Skeletal muscle satellite cell (primary cell): Measurements from ENCODE around the gene CPEB4. TPM values are rescaled to one million over a fixed set of nuclear protein-coding genes. Genes with fewer than 3 reads are reported as not detected.

Experiments used
- H3K27me3 ChIP-seq: 2 replicates; pipeline ENCODE4 v1.7.0; 2013; ENCODE audit warnings: low read length; ENCODE audit not compliant: control insufficient read depth, insufficient read depth
- H3K36me3 ChIP-seq: 2 replicates; pipeline ENCODE4 v1.7.0; 2013; ENCODE audit warnings: mild to moderate bottlenecking, control low read depth, low read length; ENCODE audit not compliant: insufficient read depth
- H3K4me1 ChIP-seq: 2 replicates; pipeline ENCODE4 v1.7.0; 2013; ENCODE audit warnings: low read length; ENCODE audit not compliant: control insufficient read depth, insufficient read depth
- H3K4me2 ChIP-seq: 2 replicates; pipeline ENCODE4 v1.7.0; 2013; ENCODE audit warnings: mild to moderate bottlenecking, low read length
- H3K4me3 ChIP-seq: 2 replicates; pipeline ENCODE4 v1.7.0; 2013; ENCODE audit warnings: low read length
- H3K9ac ChIP-seq: 2 replicates; pipeline ENCODE4 v1.7.0; 2013; ENCODE audit warnings: mild to moderate bottlenecking, low read depth, low read length, moderate library complexity
- H3K9me3 ChIP-seq: replicated peaks from 2 replicates; pipeline ENCODE4 v1.7.0; 2013; ENCODE audit warnings: mild to moderate bottlenecking, control low read depth, low read length
- total RNA-seq: library from RNA; depleted of rRNA; stranded (reverse); fragments of >200 nt; gene quantifications from 2 replicates; pipeline ENCODE4 v1.2.3, GENCODE V29; 2012; rRNA removed

Gene CPEB4
- total RNA-seq = 9.9 and 12.0 TPM in 2 replicates

- Histone ChIP-seq H3K4me2 (peak within 1 kb of the TSS; percentile 92), H3K4me3 (peak within 1 kb of the TSS; percentile 75), H3K4me1 (peaks cover 24% of the 10 kb centered on the region), H3K9me3 (no peaks in the 10 kb centered on the region), H3K9ac (peak within 1 kb of the TSS; percentile 89), H3K36me3 (no peaks in the 10 kb centered on the region), H3K27me3 (no peaks in the 10 kb centered on the region)
Observed at GRCh38 chr5:173887610-173888472, at the start of gene CPEB4. CPEB4 (plus strand) TSS chr5:173888349; CDS start chr5:173889734, 1,385 bp downstream.

- no peaks in the 10 kb centered on the region for H3K36me3 ChIP-seq
Observed at GRCh38 chr5:173839117-173839713, 48.9 kb upstream of the CPEB4 start.

GRCh38 chr5:173840111-173840983 is 47.8 kb upstream of the CPEB4 start:
- no peak overlapping the region for H3K9ac ChIP-seq
- no peak overlapping the region for H3K4me3 ChIP-seq
- no peaks in the 10 kb centered on the region for H3K4me1 ChIP-seq
- no peaks in the 10 kb centered on the region for H3K36me3 ChIP-seq
- H3K9me3 ChIP-seq = no peaks in the 10 kb centered on the region
- peaks cover 6% of the 10 kb centered on the region for H3K27me3 ChIP-seq
- no peak overlapping the region for H3K4me2 ChIP-seq

More at GRCh38 chr5:173839117-173839713, 48.9 kb upstream of the CPEB4 start:
- H3K9ac ChIP-seq = no peak overlapping the region
- no peaks in the 10 kb centered on the region for H3K4me1 ChIP-seq
- no peak overlapping the region for H3K4me2 ChIP-seq
- no peaks in the 10 kb centered on the region for H3K9me3 ChIP-seq
- H3K4me3 ChIP-seq = no peak overlapping the region
- H3K27me3 ChIP-seq = peaks cover 6% of the 10 kb centered on the region

- H3K4me1 ChIP-seq = no peaks in the 10 kb centered on the region
- H3K27me3 ChIP-seq = peaks cover 8% of the 10 kb centered on the region
- H3K9me3 ChIP-seq = no peaks in the 10 kb centered on the region
- H3K4me3 ChIP-seq = no peak overlapping the region
- H3K36me3 ChIP-seq = no peaks in the 10 kb centered on the region
- H3K4me2 ChIP-seq = no peak overlapping the region
- no peak overlapping the region for H3K9ac ChIP-seq
Observed at GRCh38 chr5:173841710-173842109, 46.4 kb upstream of the CPEB4 start.

GRCh38 chr5:173843794-173844193 is 44.4 kb upstream of the CPEB4 start:
- H3K9ac ChIP-seq = no peak overlapping the region
- no peak overlapping the region for H3K4me2 ChIP-seq
- H3K9me3 ChIP-seq = peaks cover 2% of the 10 kb centered on the region
- H3K27me3 ChIP-seq = peaks cover 10% of the 10 kb centered on the region
- H3K36me3 ChIP-seq = no peaks in the 10 kb centered on the region
- H3K4me1 ChIP-seq = no peaks in the 10 kb centered on the region
- no peak overlapping the region for H3K4me3 ChIP-seq

- H3K4me3 ChIP-seq = no peak overlapping the region
- H3K27me3 ChIP-seq = peaks cover 10% of the 10 kb centered on the region
- H3K4me1 ChIP-seq = no peaks in the 10 kb centered on the region
- H3K9ac ChIP-seq = no peak overlapping the region
- no peak overlapping the region for H3K4me2 ChIP-seq
- peaks cover 6% of the 10 kb centered on the region for H3K9me3 ChIP-seq
- no peaks in the 10 kb centered on the region for H3K36me3 ChIP-seq
Observed at GRCh38 chr5:173845321-173845720, 42.8 kb upstream of the CPEB4 start.

GRCh38 chr5:173846929-173847501 is 41.1 kb upstream of the CPEB4 start:
- Histone ChIP-seq H3K4me3 (no peak overlapping the region), H3K9ac (no peak overlapping the region), H3K4me1 (no peaks in the 10 kb centered on the region), H3K27me3 (peaks cover 14% of the 10 kb centered on the region), H3K36me3 (no peaks in the 10 kb centered on the region), H3K9me3 (peaks cover 6% of the 10 kb centered on the region), H3K4me2 (no peak overlapping the region)

- Histone ChIP-seq H3K4me1 (no peaks in the 10 kb centered on the region), H3K9ac (no peak overlapping the region), H3K9me3 (peaks cover 6% of the 10 kb centered on the region), H3K27me3 (peaks cover 12% of the 10 kb centered on the region), H3K4me2 (no peak overlapping the region), H3K36me3 (no peaks in the 10 kb centered on the region), H3K4me3 (no peak overlapping the region)
Observed at GRCh38 chr5:173848986-173849596, 39.1 kb upstream of the CPEB4 start.

GRCh38 chr5:173849908-173850307 is 38.2 kb upstream of the CPEB4 start:
- Histone ChIP-seq H3K36me3 (no peaks in the 10 kb centered on the region), H3K9ac (no peak overlapping the region), H3K4me2 (no peak overlapping the region), H3K4me3 (no peak overlapping the region), H3K27me3 (peaks cover 10% of the 10 kb centered on the region), H3K9me3 (peaks cover 6% of the 10 kb centered on the region), H3K4me1 (peaks cover 3% of the 10 kb centered on the region)

GRCh38 chr5:173850659-173851058 is 37.5 kb upstream of the CPEB4 start:
- no peak overlapping the region for H3K9ac ChIP-seq
- peaks cover 6% of the 10 kb centered on the region for H3K9me3 ChIP-seq
- no peaks in the 10 kb centered on the region for H3K36me3 ChIP-seq
- no peak overlapping the region for H3K4me2 ChIP-seq
- peaks cover 8% of the 10 kb centered on the region for H3K4me1 ChIP-seq
- H3K27me3 ChIP-seq = peaks cover 10% of the 10 kb centered on the region
- no peak overlapping the region for H3K4me3 ChIP-seq
